Measurements from ENCODE around the gene ITPK1.

ITPK1 gene

DNA sequence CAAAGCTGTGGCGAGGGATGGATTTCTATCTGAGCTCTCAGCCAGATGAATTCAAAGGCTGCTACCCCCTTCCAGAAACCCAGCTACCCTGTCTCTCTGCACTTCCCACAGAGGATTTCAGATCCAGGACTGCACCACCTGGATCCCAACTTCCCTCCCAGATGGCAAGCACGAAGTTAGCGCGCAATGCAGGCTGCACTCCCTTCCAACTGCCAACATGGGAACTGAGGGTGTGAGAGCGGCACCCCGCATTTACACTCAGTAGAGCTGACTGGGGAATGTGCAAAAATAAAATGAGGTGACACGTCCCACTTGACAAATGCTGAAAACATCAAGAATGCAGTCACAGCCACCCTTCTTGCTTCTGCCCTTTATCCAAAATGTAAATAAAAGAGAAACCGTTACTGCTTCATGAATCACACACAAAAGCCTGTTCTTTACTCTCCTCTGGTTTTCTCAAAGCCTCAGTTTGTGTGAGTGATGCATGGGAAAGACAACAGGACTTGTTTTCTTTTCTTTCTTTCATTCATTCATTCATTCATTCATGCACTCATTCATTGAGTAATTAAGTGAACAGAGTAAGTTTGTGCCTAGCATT is 85.7 kb downstream of the ITPK1 start:
- no peak for DNase-seq (ENCODE audit: low read depth in 3 of 3, low spot score in 1 of 3)

DNA sequence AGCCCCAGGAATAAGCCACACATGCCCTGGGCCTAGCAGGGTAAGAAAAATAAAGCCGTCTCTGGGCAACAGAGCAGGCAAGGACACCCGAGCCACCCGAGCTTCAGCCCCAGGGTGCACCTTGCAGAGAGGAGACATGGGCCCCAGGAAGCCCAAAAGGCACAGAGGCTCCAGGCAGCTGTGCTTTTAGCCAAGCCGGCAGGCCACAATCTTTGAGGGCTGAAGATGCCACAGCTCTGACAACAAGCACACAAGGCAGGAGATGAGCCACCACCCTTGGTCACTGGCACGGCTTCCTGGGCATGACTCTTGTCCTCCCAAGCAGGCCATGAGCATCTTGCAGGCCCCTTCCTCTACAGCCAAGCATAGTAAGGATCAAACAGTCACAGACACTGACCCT is 86.3 kb downstream of the ITPK1 start:
- DNase-seq (ENCODE audit: low read depth in 3 of 3, low spot score in 1 of 3) = no peak

DNA sequence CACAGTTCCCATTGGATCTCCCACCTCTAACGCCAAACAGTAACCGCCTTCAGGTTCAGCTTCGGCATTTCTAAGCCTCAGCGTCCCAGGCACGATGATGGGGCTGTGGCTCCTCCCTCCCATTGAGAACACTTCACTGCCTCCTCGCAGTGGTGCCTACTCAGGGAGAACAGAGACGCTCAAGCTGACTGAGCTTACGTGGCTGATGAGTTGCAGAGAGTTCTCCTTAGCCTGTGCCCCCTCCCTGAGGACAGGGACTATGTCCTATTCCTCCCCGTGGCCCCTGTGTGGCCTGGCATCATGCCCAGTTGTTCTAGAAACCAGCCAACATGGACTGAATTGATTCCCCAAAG is 87.0 kb downstream of the ITPK1 start:
- no peak for DNase-seq (ENCODE audit: low read depth in 3 of 3, low spot score in 1 of 3)

DNA sequence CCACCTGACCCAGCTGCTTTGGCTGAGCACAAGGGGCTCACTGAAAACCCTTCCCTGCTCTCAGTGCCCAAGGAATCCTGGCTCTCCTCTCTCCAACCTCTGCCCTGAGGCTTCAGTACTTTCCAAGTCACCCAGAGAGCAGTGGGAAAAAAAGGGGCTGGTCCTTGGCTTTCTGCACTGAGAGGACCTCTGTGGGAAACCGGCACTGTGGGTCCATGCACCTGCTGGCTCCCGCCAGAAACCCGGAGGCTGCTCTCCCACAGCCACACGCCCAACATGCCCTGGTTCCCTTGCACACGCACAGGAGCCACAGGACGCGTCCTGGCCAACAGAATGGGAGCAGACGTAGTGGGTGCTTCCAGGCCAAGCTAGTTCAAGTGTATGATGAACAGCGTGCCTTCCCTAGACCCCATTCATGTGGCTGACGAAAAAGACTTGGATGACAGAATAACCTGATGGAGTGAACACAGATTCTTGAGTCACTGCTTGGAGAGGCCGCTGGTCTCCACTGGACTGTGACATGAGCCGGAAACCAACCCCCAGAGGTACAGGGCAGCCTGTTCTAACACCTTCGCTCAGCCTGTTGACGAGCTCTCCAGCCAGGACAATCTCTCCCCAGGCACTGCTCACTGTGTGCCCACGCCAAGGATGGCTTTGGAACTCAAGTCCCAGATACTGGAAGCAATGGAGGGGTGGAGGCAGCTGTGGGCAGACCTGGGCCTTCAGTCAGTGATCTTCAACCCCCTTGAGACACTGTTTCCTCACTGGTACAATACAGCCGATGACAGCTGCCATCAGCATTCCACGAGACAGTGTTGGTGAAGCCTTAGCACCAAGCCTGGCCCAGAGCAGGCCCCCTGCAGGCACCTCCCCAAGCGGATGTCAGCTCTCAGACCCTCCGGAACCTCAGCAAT is 87.7 kb downstream of the ITPK1 start:
- DNase-seq (ENCODE audit: low read depth in 3 of 3, low spot score in 1 of 3) = no peak

- no peak for DNase-seq (ENCODE audit: low read depth in 3 of 3, low spot score in 1 of 3)
Measured at GRCh38 chr14:93026339-93026738, 89.4 kb downstream of the ITPK1 start.

- no peak for DNase-seq (ENCODE audit: low read depth in 3 of 3, low spot score in 1 of 3)
Measured at GRCh38 chr14:93025055-93025454, 90.7 kb downstream of the ITPK1 start.

DNA sequence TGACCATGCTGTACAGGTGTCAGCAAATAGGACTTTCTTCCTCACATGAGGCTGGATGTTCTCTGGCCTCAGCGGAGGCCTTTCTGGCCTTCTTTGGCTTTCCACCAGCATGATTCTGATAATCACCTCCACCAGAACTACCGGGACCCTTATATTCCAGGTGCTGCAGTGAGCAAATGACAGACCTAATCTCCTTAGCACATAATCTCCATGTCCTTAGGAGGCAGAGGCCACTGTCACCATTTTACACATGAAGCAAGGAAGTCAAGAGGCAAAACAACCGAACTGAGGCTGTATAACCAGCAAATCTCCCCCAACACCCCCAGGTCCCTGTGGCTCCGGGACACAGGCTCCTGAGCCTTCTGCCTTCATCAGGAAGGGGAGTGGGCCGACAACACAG is 91.2 kb downstream of the ITPK1 start:
- DNase-seq (ENCODE audit: low read depth in 3 of 3, low spot score in 1 of 3) = no peak

- DNase-seq (ENCODE audit: low read depth in 3 of 3, low spot score in 1 of 3) = no peak
Measured at GRCh38 chr14:93023802-93024434, 91.8 kb downstream of the ITPK1 start.

DNA sequence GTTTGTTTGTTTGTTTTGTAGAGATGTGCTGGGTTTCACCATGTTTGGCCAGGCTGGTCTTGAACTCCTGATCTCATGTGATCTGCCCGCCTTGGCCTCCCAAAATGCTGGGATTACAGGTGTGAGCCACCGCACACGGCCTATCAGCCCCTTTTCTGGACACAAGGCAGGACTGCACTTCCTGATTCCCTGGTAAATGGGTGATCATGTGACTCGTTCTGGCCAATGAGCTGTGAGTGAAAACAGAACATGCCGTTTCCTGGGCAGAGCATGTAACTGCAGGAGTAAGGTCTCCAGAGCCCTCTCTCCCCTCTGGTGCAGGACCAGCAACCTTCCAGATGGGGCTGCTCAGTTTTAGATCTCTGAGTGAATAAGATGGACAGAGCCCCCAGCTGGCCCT is 92.7 kb downstream of the ITPK1 start:
- DNase-seq (ENCODE audit: low read depth in 3 of 3, low spot score in 1 of 3) = no peak

DNA sequence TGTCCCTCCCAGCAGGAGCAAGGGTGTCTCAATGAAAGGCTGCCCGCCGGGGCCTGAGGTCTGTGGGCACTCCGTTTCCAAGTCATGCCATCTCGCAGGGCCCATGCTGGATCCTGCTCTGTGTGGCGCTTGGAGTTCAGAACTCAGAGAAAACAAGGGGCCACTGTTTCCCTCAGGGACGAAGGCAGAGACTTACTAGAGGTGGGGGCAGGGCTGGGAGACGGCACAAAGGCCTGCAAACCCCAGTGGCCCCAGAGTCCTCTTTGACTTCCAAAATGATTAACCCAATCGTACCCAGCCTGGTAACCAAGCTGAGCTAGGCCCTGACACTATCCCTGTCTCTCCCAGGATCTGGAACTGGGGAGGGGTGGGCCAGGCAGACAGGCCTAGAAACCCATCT is 95.8 kb downstream of the ITPK1 start:
- DNase-seq (ENCODE audit: low read depth in 3 of 3, low spot score in 1 of 3) = no peak

DNA sequence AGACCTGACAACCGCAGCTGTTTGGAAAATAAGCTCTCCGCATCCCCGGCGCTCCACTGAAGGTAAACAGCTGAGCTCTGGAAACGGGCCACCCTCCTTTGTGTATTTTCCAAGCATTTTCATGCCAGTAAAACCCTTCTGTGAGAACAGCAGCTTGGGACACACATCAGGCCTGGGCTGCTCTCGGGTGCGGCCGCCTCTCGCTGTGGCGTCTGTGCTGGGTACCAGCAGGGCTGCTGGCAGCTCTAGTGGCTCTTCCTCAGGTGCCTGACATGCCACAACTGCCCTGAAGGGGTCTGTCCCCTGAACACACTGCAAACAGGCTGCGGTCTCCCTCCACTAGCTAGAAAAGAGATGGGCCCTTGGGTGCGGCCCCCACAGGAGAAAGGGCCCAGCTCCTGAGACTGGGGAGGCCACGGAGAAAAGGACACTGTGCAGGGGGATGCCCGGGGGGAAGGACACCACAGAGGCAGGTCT is 96.3 kb downstream of the ITPK1 start:
- DNase-seq (ENCODE audit: low read depth in 3 of 3, low spot score in 1 of 3) = no peak

DNA sequence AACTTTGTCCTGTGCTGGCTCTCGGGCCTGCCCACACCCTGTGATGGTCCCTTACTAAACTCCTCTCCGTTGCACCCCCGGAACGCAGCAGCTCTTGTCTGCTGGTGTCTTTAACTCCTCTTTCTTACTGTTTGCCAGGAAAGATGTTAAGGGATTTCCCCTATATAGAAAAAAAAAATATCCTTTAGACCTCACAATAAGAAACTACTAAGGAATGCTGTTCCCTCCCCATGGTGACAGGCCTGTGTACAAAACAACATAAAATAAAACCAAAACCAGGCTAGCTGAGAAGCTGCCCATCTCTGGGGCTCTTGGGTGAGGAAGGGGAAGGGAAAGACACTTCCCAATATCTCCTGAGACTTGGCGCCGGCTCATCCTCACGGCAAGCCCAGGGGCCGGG is 97.4 kb downstream of the ITPK1 start:
- no peak for DNase-seq (ENCODE audit: low read depth in 3 of 3, low spot score in 1 of 3)

DNA sequence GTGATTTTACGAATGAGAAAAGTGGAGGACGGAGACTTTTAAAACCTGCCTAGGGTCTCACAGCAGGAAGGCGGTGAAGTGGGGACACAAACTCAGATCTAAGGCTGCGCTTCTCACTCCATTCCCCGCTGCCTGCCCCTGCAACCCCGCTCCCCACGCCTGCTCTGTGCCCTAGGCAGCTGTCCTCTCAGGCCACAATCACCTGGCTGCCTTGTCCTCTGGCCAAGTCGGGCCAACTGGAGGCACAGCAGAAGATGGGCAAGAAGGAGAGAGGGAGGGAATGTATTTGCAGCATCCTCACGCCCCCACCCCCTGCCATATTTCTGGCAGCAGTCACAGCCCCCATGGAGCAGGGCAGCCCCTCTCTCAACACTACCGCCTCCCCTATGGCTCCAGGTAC is 97.8 kb downstream of the ITPK1 start:
- no peak for DNase-seq (ENCODE audit: low read depth in 3 of 3, low spot score in 1 of 3)

DNA sequence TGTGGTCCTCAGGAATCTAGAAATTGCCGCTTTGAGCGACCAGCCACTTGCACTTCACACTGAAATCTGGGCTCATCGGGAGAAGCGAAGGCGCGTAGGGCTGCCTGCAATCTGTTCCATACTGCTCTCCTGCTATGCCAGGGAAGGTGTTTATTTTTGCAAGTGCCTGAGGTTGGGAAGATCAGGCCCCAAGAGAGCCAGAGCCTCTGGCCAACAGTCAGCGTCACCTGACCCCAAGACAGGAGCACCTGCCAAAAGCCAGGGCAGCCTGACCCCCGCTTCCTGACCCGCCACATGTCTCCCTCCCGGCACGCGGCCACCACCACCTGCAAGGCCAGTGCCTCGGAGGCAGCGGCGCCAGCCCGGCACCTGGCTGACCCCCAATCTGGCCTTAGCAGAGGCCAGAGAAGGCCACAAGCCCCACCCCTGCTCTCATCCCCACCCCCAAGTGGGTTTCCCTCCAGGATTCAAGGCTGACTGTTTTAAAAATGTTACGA is 98.4 kb downstream of the ITPK1 start:
- DNase-seq (ENCODE audit: low read depth in 3 of 3, low spot score in 1 of 3) = no peak

- DNase-seq (ENCODE audit: low read depth in 3 of 3, low spot score in 1 of 3) = no peak
Measured at GRCh38 chr14:93016275-93016845, 99.4 kb downstream of the ITPK1 start.

DNA sequence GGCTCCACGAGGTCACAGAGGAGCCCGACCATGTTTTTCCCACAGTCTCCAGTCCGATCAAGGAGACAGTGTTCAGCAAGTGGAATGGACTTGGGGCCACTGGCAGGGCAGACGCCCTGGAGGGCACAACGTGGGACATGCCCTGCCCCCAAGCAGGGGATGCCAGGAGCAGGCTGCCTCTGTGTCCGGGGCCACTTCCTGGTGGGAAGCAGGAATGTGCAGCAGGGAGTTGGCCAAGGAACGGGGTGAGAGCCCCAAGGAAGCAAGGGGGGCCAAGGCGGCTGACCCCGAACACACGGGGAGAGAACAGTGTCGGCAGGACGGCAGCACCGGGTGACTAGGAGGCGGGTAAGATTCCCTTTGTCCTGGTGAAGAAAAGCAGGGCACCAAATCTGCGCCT is 100.2 kb downstream of the ITPK1 start:
- DNase-seq (ENCODE audit: low read depth in 3 of 3, low spot score in 1 of 3) = no peak

GRCh38 chr14:93015064-93015463 is 100.7 kb downstream of the ITPK1 start:
- no peak for DNase-seq (ENCODE audit: low read depth in 3 of 3, low spot score in 1 of 3)

GRCh38 chr14:93014058-93015023 is 101.4 kb downstream of the ITPK1 start:
- DNase-seq (ENCODE audit: low read depth in 3 of 3, low spot score in 1 of 3) = no peak

DNA sequence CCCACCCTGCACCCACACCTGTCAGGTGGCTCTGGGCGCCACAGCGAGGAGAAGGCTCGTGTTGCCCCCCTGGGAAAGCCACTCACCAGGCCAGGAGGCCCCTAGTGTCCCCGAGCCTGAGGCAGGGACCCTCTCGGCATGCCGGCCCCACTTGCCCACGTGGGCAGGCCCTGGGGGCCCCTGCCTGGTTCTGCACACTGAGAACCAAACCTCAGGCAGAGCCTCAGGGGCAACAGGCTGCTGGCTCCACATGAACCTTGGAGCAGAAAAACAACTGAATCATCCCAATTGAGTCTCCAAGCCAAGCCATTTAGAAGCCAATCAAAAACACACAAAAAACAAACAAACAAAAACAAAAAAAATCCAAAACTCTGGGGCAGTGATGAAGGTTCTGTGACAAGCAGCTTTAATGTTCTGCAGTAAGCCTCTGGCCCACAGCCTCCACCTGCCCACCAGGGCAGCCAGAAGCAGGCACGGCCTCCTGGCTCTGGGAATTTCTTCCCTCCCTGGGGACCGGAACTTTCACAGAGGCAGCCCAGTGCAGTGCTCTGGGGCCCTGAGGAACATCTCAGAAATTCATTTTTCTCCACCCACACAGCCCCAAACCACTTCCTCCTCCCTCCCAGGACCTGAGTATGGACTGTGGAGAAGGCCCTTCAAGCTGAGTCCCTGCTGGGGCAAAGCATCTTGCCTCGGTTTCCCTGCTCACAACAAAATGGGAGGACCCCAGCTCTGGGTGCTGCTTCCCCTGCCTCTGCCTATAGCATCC is 102.6 kb downstream of the ITPK1 start:
- no peak for DNase-seq (ENCODE audit: low read depth in 3 of 3, low spot score in 1 of 3)

GRCh38 chr14:93012506-93012905 is 103.2 kb downstream of the ITPK1 start:
- DNase-seq (ENCODE audit: low read depth in 3 of 3, low spot score in 1 of 3) = no peak

All from stimulated activated CD4-positive, alpha-beta T cell treated with anti-CD3 and anti-CD28 coated beads, TNF-alpha, amount 100 ng/mL, for 1 hour (primary cell).